Measurements from ENCODE around the gene TEX14.
"Not testable (repeated sequence)": the region's sequence is repeated elsewhere in the genome, so short reads cannot be mapped to it uniquely, and the experiment has no call there.

The TEX14 gene

DNA sequence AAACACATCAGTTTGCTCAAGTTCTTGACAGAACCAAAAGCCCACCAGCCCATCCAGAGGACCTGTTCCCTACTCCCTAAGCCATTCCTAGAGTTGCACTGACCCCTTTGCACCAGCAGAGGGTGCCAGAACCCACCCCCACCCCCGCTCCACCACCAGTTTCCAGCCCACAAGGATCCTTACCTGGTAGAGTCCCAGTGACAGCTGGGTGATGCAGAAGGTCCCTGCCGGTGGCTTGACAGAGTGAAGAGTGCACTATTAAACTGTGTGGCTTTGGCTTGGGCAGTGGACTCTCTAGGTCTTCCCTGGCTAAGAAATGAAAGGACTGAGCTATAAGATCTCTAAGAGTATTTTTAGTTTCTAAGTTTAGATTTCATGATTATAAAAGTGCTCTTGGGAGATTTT is 104.1 kb downstream of the TEX14 start:
- Histone ChIP-seq H3K4me3 (replicated peaks; ENCODE audit: insufficient read depth, low read length) (no peak overlapping the region), H3K27me3 (ENCODE audit: insufficient read depth, poor library complexity, severe bottlenecking) (no peaks in the 10 kb centered on the region), H3K27ac (replicated peaks) (no peak overlapping the region)
- peak in 1 of 2 experiments; percentile 42 for DNase-seq (ENCODE audit: low read depth in 1 of 2, low spot score in 1 of 2)
- TF ChIP-seq POLR2AphosphoS5 (IDR thresholded peaks at IDR 0.05; ENCODE audit: low read depth) (no peak), GABPA (IDR thresholded peaks at IDR 0.05; ENCODE audit: low read depth) (no peak), SPI1 (IDR thresholded peaks at IDR 0.05; ENCODE audit: borderline replicate concordance, low read depth) (no peak)
- TF ChIP-seq, protein P1, sequence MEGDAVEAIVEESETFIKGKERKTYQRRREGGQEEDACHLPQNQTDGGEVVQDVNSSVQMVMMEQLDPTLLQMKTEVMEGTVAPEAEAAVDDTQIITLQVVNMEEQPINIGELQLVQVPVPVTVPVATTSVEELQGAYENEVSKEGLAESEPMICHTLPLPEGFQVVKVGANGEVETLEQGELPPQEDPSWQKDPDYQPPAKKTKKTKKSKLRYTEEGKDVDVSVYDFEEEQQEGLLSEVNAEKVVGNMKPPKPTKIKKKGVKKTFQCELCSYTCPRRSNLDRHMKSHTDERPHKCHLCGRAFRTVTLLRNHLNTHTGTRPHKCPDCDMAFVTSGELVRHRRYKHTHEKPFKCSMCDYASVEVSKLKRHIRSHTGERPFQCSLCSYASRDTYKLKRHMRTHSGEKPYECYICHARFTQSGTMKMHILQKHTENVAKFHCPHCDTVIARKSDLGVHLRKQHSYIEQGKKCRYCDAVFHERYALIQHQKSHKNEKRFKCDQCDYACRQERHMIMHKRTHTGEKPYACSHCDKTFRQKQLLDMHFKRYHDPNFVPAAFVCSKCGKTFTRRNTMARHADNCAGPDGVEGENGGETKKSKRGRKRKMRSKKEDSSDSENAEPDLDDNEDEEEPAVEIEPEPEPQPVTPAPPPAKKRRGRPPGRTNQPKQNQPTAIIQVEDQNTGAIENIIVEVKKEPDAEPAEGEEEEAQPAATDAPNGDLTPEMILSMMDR (IDR thresholded peaks at IDR 0.05; ENCODE audit: insufficient read depth, low read length): peak; percentile 93

DNA sequence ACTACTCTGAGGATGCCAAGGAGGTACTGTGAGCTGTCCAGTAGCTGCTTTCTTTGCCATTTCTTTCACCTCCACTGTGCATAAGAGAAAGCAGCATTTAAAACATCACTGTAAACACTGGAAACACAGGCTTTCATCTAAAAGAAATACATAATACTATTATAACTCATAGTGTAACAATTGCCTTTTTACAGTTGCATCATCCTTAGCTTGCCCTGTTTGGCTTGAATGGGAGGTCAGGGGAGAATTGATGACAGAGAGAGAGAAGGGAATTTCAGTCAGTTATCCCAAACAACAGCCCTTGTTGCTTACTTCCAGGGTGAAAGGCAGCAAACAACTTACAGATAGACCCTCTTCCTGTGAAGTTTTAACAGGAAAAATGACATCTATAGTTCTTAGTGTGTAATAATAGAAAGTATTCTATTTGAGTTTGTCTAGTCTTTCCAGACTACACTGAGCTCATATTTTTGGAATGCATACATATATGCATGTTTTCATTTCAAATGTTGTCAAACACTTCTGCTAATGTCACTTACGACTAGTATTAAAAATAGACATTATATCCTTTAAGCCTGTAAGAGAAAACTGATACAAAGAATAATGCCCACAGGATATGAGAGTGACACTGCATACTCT is 105.7 kb downstream of the TEX14 start:
- no peak for DNase-seq (ENCODE audit: low read depth in 1 of 2, low spot score in 1 of 2)
- TF ChIP-seq GABPA (IDR thresholded peaks at IDR 0.05; ENCODE audit: low read depth): no peak
- TF ChIP-seq POLR2AphosphoS5 (IDR thresholded peaks at IDR 0.05; ENCODE audit: low read depth): no peak
- no peak for TF ChIP-seq SPI1 (IDR thresholded peaks at IDR 0.05; ENCODE audit: borderline replicate concordance, low read depth)
- TF ChIP-seq, protein P2, sequence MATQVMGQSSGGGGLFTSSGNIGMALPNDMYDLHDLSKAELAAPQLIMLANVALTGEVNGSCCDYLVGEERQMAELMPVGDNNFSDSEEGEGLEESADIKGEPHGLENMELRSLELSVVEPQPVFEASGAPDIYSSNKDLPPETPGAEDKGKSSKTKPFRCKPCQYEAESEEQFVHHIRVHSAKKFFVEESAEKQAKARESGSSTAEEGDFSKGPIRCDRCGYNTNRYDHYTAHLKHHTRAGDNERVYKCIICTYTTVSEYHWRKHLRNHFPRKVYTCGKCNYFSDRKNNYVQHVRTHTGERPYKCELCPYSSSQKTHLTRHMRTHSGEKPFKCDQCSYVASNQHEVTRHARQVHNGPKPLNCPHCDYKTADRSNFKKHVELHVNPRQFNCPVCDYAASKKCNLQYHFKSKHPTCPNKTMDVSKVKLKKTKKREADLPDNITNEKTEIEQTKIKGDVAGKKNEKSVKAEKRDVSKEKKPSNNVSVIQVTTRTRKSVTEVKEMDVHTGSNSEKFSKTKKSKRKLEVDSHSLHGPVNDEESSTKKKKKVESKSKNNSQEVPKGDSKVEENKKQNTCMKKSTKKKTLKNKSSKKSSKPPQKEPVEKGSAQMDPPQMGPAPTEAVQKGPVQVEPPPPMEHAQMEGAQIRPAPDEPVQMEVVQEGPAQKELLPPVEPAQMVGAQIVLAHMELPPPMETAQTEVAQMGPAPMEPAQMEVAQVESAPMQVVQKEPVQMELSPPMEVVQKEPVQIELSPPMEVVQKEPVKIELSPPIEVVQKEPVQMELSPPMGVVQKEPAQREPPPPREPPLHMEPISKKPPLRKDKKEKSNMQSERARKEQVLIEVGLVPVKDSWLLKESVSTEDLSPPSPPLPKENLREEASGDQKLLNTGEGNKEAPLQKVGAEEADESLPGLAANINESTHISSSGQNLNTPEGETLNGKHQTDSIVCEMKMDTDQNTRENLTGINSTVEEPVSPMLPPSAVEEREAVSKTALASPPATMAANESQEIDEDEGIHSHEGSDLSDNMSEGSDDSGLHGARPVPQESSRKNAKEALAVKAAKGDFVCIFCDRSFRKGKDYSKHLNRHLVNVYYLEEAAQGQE (IDR thresholded peaks at IDR 0.05; ENCODE audit: insufficient replicate concordance, low read depth): no peak
- TF ChIP-seq, protein P1 (IDR thresholded peaks at IDR 0.05; ENCODE audit: insufficient read depth, low read length): no peak
- H3K4me3 ChIP-seq (replicated peaks; ENCODE audit: insufficient read depth, low read length): no peak overlapping the region
- no peaks in the 10 kb centered on the region for H3K27me3 ChIP-seq (ENCODE audit: insufficient read depth, poor library complexity, severe bottlenecking)
- H3K27ac ChIP-seq (replicated peaks): no peak overlapping the region

DNA sequence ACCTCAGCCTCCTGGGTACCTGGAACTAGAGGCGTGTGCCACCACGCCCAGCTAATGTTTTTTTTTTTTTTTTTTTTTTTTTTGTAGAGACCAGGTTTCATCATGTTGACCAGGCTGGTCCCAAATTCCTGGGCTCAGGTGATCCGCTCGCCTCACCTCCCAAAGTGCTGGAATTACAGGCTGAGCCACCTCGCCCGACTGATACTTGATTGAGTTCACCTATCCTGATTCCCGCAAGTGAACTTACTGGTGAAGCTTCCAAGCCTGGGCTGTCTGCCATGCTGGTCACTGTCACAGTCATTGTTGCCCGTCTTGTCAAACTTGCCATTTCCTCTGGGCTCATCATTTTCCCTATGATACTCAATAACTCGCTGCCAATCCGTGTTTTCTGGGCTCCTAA is 106.3 kb downstream of the TEX14 start:
- Histone ChIP-seq H3K4me3 (replicated peaks; ENCODE audit: insufficient read depth, low read length) (no peak overlapping the region), H3K27me3 (ENCODE audit: insufficient read depth, poor library complexity, severe bottlenecking) (no peaks in the 10 kb centered on the region), H3K27ac (replicated peaks) (no peak overlapping the region)
- TF ChIP-seq, protein P1 (IDR thresholded peaks at IDR 0.05; ENCODE audit: insufficient read depth, low read length): no peak
- TF ChIP-seq, protein P2 (IDR thresholded peaks at IDR 0.05; ENCODE audit: insufficient replicate concordance, low read depth): no peak
- TF ChIP-seq SPI1 (IDR thresholded peaks at IDR 0.05; ENCODE audit: borderline replicate concordance, low read depth) (no peak), GABPA (IDR thresholded peaks at IDR 0.05; ENCODE audit: low read depth) (no peak), POLR2AphosphoS5 (IDR thresholded peaks at IDR 0.05; ENCODE audit: low read depth) (no peak)
- DNase-seq (ENCODE audit: low read depth in 1 of 2, low spot score in 1 of 2): no peak

DNA sequence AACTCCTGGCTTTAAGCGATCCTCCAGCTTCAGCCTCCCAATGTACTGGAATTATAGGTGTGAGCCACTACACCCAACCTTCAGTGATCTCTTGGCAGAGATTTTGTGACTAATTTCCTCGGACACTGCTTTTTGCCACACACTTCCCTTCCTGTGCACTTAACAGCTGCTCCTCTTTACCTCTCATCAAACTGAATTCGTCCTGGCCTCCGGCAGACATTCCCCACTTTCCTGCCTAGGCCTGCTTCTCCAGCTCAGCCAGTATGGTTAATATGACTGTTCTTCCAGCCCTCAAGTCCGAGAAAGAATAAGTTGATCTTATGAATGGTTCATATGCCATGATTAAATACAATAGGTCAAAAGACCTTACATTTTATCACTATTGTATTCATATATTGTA is 108.4 kb downstream of the TEX14 start:
- H3K27me3 ChIP-seq (ENCODE audit: insufficient read depth, poor library complexity, severe bottlenecking): no peaks in the 10 kb centered on the region
- no peak for DNase-seq (ENCODE audit: low read depth in 1 of 2, low spot score in 1 of 2)
- H3K4me3 ChIP-seq (replicated peaks; ENCODE audit: insufficient read depth, low read length): no peak overlapping the region
- no peak overlapping the region for H3K27ac ChIP-seq (replicated peaks)
- TF ChIP-seq, protein P1 (IDR thresholded peaks at IDR 0.05; ENCODE audit: insufficient read depth, low read length): no peak

DNA sequence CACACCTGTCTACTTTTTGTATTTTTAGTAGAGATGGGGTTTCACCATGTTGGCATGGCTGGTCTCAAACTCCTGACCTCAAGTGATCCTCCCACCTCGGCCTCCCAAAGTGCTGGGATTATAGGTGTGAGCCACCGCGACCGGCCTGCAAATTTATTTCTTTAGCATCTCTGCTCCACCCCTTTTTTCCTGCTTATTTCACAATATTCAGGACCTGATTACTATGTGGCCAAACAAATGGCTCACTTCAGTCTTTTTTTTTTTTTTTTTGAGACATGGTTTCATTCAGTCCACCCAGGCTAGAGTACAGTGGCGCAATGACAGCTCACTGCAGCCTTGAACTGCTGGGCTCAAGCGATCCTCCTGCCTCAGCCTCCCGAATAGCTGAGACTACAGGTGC is 109.1 kb downstream of the TEX14 start:
- not testable (repeated sequence) for H3K27ac ChIP-seq (replicated peaks); H3K27me3 ChIP-seq (ENCODE audit: insufficient read depth, poor library complexity, severe bottlenecking); DNase-seq (ENCODE audit: low read depth in 1 of 2, low spot score in 1 of 2); H3K4me3 ChIP-seq (replicated peaks; ENCODE audit: insufficient read depth, low read length)
